H1 (cell line): ENCODE results near the gene TTYH2. TPM values are rescaled to one million over a fixed set of nuclear protein-coding genes. Genes with fewer than 3 reads are reported as not detected.

Experiments
- CHD7 ChIP-seq: fragments of 300-600 bp; sonication (generic); IDR thresholded peaks from 2 replicates; pipeline ENCODE4 v1.7.1; 2012; ENCODE audit warnings: low read length, moderate library complexity, mild to moderate bottlenecking, inconsistent platforms; ENCODE audit not compliant: insufficient replicate concordance
- EZH2 ChIP-seq: fragments of 200-600 bp; sonication (generic); IDR thresholded peaks from 2 replicates; pipeline ENCODE4 v1.7.1; 2012; ENCODE audit warnings: low read depth, mild to moderate bottlenecking, moderate library complexity, low read length, inconsistent platforms; ENCODE audit not compliant: severe bottlenecking
- GABPA ChIP-seq: IDR thresholded peaks from 2 replicates; pipeline ENCODE4 v1.6.1; 2011; ENCODE audit warnings: mild to moderate bottlenecking, low read length, moderate library complexity, borderline replicate concordance; ENCODE audit not compliant: insufficient read depth
- JUND ChIP-seq: IDR thresholded peaks from 2 replicates; pipeline ENCODE4 v1.6.1; 2011; ENCODE audit warnings: mild to moderate bottlenecking, improper control_type of control experiment, low read length
- KDM4A ChIP-seq: IDR thresholded peaks from one replicate; pipeline ENCODE4 v1.7.1; 2012; ENCODE audit warnings: low read depth, mild to moderate bottlenecking, moderate library complexity, low read length, inconsistent platforms; ENCODE audit not compliant: severe bottlenecking
- RAD21 ChIP-seq, 2 experiments: IDR thresholded peaks in 1 of 2; conservative IDR thresholded peaks in 1 of 2; 2 replicates each; pipeline ENCODE4 v1.6.1; 2011; ENCODE audit warnings: low read depth in 2 of 2, low read length in 2 of 2, improper control_type of control experiment in 1 of 2, inconsistent platforms in 1 of 2, mild to moderate bottlenecking in 1 of 2, moderate library complexity in 1 of 2
- USF2 ChIP-seq: IDR thresholded peaks from 2 replicates; pipeline ENCODE4 v1.6.1; 2011; ENCODE audit warnings: low read length, improper control_type of control experiment
- ZNF274 ChIP-seq: IDR thresholded peaks from 2 replicates; pipeline ENCODE4 v1.7.0; 2012; ENCODE audit warnings: low read length, borderline replicate concordance; ENCODE audit errors: extremely low read depth
- polyA plus RNA-seq, 7 experiments: library from polyadenylated mRNA; depleted of rRNA in 3 of 7; stranded (reverse) in 5 of 7; unstranded in 2 of 7; fragments of >200 nt in 5 of 7; fragments of 200-250 nt in 2 of 7; gene quantifications; 1 replicate in 5 of 7; 2 replicates in 1 of 7; 4 replicates in 1 of 7; pipeline versions ENCODE4 v1.2.1 to v1.2.3, GENCODE V29; 2011 to 2013; ENCODE audit warnings: missing spikeins in 2 of 7, mixed read lengths in 2 of 7
- total RNA-seq: library from RNA; stranded (reverse); fragmentation: NEBNext Ultra II Directional; extraction: Animal tissue kit (Norgen Biotek cat#: 25700); gene quantifications from 2 replicates; pipeline ENCODE4 v1.2.1, GENCODE V29; 2021

The TTYH2 gene
- total and polyA plus RNA-seq, 2 of the 8 experiments (the other 6 are each of a cell fraction or from before 2014, with no cell fraction given) = 3.2 to 9.2 TPM

- TF ChIP-seq CHD7 = no peak
- TF ChIP-seq RAD21 (IDR thresholded peaks at IDR 0.05 in 1 of 2, conservative IDR thresholded peaks at IDR 0.05 in 1 of 2; ENCODE audit: low read depth in 2 of 2, low read length in 2 of 2) = no peak
- no peak for TF ChIP-seq ZNF274
- TF ChIP-seq GABPA = no peak
- TF ChIP-seq EZH2 = no peak
- TF ChIP-seq JUND = no peak
- no peak for TF ChIP-seq USF2
- no peak for TF ChIP-seq KDM4A
These were observed 11.8 kb downstream of the TTYH2 start (continued) for GRCh38 chr17:74224959-74225725.
